Ovary (tissue), 3 donors: ENCODE data around the gene DDX24.

ENCODE experiments used
- EP300 ChIP-seq: sonication (generic); formaldehyde crosslinking; IDR thresholded peaks from one replicate; pipeline ENCODE4 v1.6.1; 2017; ENCODE audit warnings: antibody characterized with exemption
- TF ChIP-seq, protein P1 (sequence below), 3 donors: fragments of 450-650 bp in 2 of 3; fragments of 200-600 bp in 1 of 3; IDR thresholded peaks; one replicate each; pipeline versions ENCODE4 v1.5.1 to v1.8.0; 2016 to 2022; ENCODE audit warnings: antibody characterized with exemption in 3 of 3, mild to moderate bottlenecking in 1 of 3
- donor health status: DM: no; HTN: no; CAD: no.

DNA sequence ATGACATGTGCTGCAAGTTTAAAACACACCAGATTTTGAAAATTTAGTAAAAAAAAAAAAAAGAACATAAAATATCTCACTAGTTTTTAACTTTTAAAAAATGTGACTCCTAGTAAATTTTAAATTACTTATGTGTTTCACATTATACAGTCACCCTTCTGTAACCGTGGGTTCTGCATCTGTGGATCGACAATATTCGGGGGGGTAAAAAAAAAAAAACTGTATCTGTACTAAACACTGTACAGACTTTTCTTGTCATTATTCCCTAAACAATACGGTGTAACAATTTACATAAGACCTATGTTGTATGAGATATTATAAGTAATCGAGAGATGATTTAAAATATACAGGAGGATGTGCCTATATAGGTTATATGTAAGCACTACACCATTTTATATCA lies 3.2 kb downstream of the DDX24 start:
- no peak for TF ChIP-seq EP300
- TF ChIP-seq, protein P1, sequence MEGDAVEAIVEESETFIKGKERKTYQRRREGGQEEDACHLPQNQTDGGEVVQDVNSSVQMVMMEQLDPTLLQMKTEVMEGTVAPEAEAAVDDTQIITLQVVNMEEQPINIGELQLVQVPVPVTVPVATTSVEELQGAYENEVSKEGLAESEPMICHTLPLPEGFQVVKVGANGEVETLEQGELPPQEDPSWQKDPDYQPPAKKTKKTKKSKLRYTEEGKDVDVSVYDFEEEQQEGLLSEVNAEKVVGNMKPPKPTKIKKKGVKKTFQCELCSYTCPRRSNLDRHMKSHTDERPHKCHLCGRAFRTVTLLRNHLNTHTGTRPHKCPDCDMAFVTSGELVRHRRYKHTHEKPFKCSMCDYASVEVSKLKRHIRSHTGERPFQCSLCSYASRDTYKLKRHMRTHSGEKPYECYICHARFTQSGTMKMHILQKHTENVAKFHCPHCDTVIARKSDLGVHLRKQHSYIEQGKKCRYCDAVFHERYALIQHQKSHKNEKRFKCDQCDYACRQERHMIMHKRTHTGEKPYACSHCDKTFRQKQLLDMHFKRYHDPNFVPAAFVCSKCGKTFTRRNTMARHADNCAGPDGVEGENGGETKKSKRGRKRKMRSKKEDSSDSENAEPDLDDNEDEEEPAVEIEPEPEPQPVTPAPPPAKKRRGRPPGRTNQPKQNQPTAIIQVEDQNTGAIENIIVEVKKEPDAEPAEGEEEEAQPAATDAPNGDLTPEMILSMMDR (IDR thresholded peaks at IDR 0.05), result no peak
